ENCODE data around the gene PANK4. TPM values are rescaled to one million over a fixed set of nuclear protein-coding genes. Genes with fewer than 3 reads are reported as not detected.

Gene PANK4
- total RNA-seq, 1 donor from 2014 or later: 26.3 TPM

GRCh38 chr1:2508180-2508579 lies 18.2 kb downstream of the PANK4 start:
- FAIRE-seq: no peak
- H3K27me3 Mint-ChIP-seq (ENCODE audit: low read depth, unreplicated experiment): no peaks in the 10 kb centered on the region

GRCh38 chr1:2507744-2508155 lies 18.6 kb downstream of the PANK4 start:
- no peak for DNase-seq (ENCODE audit: low read depth)
- peaks cover 5% of the 10 kb centered on the region for H3K36me3 ChIP-seq (ENCODE audit: insufficient read depth, low read length)
- peaks cover 30% of the 10 kb centered on the region for H4K20me1 ChIP-seq (ENCODE audit: insufficient read depth, low read length)
- H3K4me1 ChIP-seq (ENCODE audit: insufficient read depth, low read length): no peaks in the 10 kb centered on the region
- no peaks in the 10 kb centered on the region for H3K36me3 Mint-ChIP-seq (ENCODE audit: low read depth, unreplicated experiment)
- no peaks in the 10 kb centered on the region for H3K27me3 ChIP-seq (ENCODE audit: insufficient read depth, low read length)
- no peaks in the 10 kb centered on the region for H3K79me2 ChIP-seq (ENCODE audit: insufficient read depth, low read length)
- H3K27ac ChIP-seq (ENCODE audit: low read depth, low read length): no peak overlapping the region
- H3K9me3 Mint-ChIP-seq (ENCODE audit: unreplicated experiment): no peaks in the 10 kb centered on the region
- no peaks in the 10 kb centered on the region for H3K9me3 ChIP-seq (ENCODE audit: insufficient read depth, low read depth, low read length)
- no peak overlapping the region for H3K4me2 ChIP-seq (ENCODE audit: low read length)
- no peaks in the 10 kb centered on the region for H3K27me3 Mint-ChIP-seq (ENCODE audit: low read depth, unreplicated experiment)
- no peak overlapping the region for H3K9ac ChIP-seq (ENCODE audit: low read length)
- no peak overlapping the region for H3K27ac Mint-ChIP-seq (ENCODE audit: unreplicated experiment)
- no peak overlapping the region for H2AFZ ChIP-seq (ENCODE audit: low read depth, low read length)
- no peak for TF ChIP-seq EZH2 (IDR thresholded peaks at IDR 0.05; ENCODE audit: insufficient read depth, low read length)
- TF ChIP-seq CTCF (IDR thresholded peaks at IDR 0.05; ENCODE audit: insufficient read depth, low read depth, low read length): no peak
- no peak overlapping the region for H3K4me3 Mint-ChIP-seq (ENCODE audit: unreplicated experiment)
- no peaks in the 10 kb centered on the region for H3K4me1 Mint-ChIP-seq (ENCODE audit: low read depth, unreplicated experiment)
- no peak overlapping the region for H3K4me3 ChIP-seq (ENCODE audit: insufficient read depth, low read depth, low read length)
- no peak for FAIRE-seq

More at GRCh38 chr1:2508180-2508579, 18.2 kb downstream of the PANK4 start:
- DNase-seq (ENCODE audit: low read depth): no peak
- H3K79me2 ChIP-seq (ENCODE audit: insufficient read depth, low read length): no peaks in the 10 kb centered on the region
- no peaks in the 10 kb centered on the region for H3K4me1 ChIP-seq (ENCODE audit: insufficient read depth, low read length)
- no peak overlapping the region for H2AFZ ChIP-seq (ENCODE audit: low read depth, low read length)
- no peak overlapping the region for H3K4me3 Mint-ChIP-seq (ENCODE audit: unreplicated experiment)
- no peaks in the 10 kb centered on the region for H3K27me3 ChIP-seq (ENCODE audit: insufficient read depth, low read length)
- H3K9ac ChIP-seq (ENCODE audit: low read length): no peak overlapping the region
- H3K4me2 ChIP-seq (ENCODE audit: low read length): no peak overlapping the region
- H3K27ac Mint-ChIP-seq (ENCODE audit: unreplicated experiment): no peak overlapping the region
- H3K4me1 Mint-ChIP-seq (ENCODE audit: low read depth, unreplicated experiment): no peaks in the 10 kb centered on the region
- H3K36me3 ChIP-seq (ENCODE audit: insufficient read depth, low read length): peaks cover 5% of the 10 kb centered on the region
- H4K20me1 ChIP-seq (ENCODE audit: insufficient read depth, low read length): peaks cover 30% of the 10 kb centered on the region
- H3K4me3 ChIP-seq (ENCODE audit: insufficient read depth, low read depth, low read length): no peak overlapping the region
- TF ChIP-seq EZH2 (IDR thresholded peaks at IDR 0.05; ENCODE audit: insufficient read depth, low read length) (no peak), CTCF (IDR thresholded peaks at IDR 0.05; ENCODE audit: insufficient read depth, low read depth, low read length) (no peak)
- no peaks in the 10 kb centered on the region for H3K9me3 ChIP-seq (ENCODE audit: insufficient read depth, low read depth, low read length)
- H3K27ac ChIP-seq (ENCODE audit: low read depth, low read length): no peak overlapping the region
- H3K9me3 Mint-ChIP-seq (ENCODE audit: unreplicated experiment): no peaks in the 10 kb centered on the region
- no peaks in the 10 kb centered on the region for H3K36me3 Mint-ChIP-seq (ENCODE audit: low read depth, unreplicated experiment)

DNA sequence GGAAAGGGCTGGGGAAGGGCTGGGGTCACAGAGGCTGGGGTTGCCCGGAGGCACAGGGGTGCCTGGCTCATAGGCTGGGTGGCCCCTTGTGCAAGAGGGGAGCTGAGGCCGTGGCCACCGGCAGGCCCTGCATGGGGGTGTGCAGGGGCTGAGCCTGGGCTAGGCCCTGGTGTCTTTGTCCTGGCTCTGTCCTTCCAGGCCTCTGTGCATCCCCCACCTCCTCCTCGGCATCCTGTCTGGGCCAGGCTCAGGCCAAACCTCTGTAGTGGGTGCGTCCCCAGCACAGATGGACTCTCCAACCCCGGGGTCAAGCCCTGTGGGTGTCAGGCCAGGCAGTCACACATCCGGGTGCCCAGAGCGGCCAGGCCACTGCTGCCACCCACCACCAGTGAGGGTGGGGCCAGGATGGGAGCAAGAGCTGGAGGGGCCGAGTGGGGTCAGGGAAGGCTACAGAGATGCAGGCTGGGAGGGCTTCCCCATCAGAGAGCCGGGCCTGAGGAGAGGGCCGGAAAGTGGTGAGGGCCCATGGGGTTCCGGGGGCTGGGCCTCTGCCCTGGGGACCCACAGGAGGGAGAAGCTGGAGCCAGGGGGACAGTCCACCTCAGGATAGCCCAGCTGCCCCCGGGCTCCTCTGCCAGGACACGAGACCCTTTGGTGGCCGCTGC lies 19.4 kb downstream of the PANK4 start:
- no peak overlapping the region for H3K4me3 Mint-ChIP-seq (ENCODE audit: unreplicated experiment)
- Histone ChIP-seq H3K27ac (ENCODE audit: low read depth, low read length) (no peak overlapping the region), H3K9ac (ENCODE audit: low read length) (no peak overlapping the region), H3K79me2 (ENCODE audit: insufficient read depth, low read length) (no peaks in the 10 kb centered on the region), H4K20me1 (ENCODE audit: insufficient read depth, low read length) (peaks cover 30% of the 10 kb centered on the region), H3K36me3 (ENCODE audit: insufficient read depth, low read length) (peaks cover 5% of the 10 kb centered on the region), H2AFZ (ENCODE audit: low read depth, low read length) (no peak overlapping the region), H3K4me2 (ENCODE audit: low read length) (no peak overlapping the region), H3K4me1 (ENCODE audit: insufficient read depth, low read length) (no peaks in the 10 kb centered on the region), H3K27me3 (ENCODE audit: insufficient read depth, low read length) (no peaks in the 10 kb centered on the region), H3K4me3 (ENCODE audit: insufficient read depth, low read depth, low read length) (no peak overlapping the region), H3K9me3 (ENCODE audit: insufficient read depth, low read depth, low read length) (no peaks in the 10 kb centered on the region)
- no peak for TF ChIP-seq CTCF (IDR thresholded peaks at IDR 0.05; ENCODE audit: insufficient read depth, low read depth, low read length)
- TF ChIP-seq EZH2 (IDR thresholded peaks at IDR 0.05; ENCODE audit: insufficient read depth, low read length): no peak
- H3K9me3 Mint-ChIP-seq (ENCODE audit: unreplicated experiment): no peaks in the 10 kb centered on the region
- no peaks in the 10 kb centered on the region for H3K4me1 Mint-ChIP-seq (ENCODE audit: low read depth, unreplicated experiment)
- H3K36me3 Mint-ChIP-seq (ENCODE audit: low read depth, unreplicated experiment): no peaks in the 10 kb centered on the region
- no peak overlapping the region for H3K27ac Mint-ChIP-seq (ENCODE audit: unreplicated experiment)
- no peaks in the 10 kb centered on the region for H3K27me3 Mint-ChIP-seq (ENCODE audit: low read depth, unreplicated experiment)
- no peak for DNase-seq (ENCODE audit: low read depth)
- FAIRE-seq: no peak
